Central memory CD8-positive, alpha-beta T cell (primary cell): ENCODE data around the gene RNF208.

Source experiments
- ATAC-seq: fragments of 150-1000 bp; cut with Tn5 transposase; replicated peaks from 2 replicates; pipeline ENCODE4 v1.10.0; 2022; ENCODE audit warnings: mild to moderate bottlenecking, moderate FRiP score, moderate number of reproducible peaks; ENCODE audit not compliant: poor library complexity, severe bottlenecking; ENCODE audit errors: extremely low read depth
- DNase-seq, 2 donors: peaks; one replicate each; pipeline ENCODE4 v3.0.0; 2021; ENCODE audit warnings: low spot score in 2 of 2
- H3K27ac Mint-ChIP-seq: one replicate; pipeline ENCODE4 v1.8.0; 2022; ENCODE audit warnings: low read depth, mild to moderate bottlenecking, moderate library complexity, mixed read lengths
- H3K27me3 Mint-ChIP-seq: one replicate; pipeline ENCODE4 v1.8.0; 2022; ENCODE audit warnings: mixed read lengths
- H3K36me3 Mint-ChIP-seq: one replicate; pipeline ENCODE4 v1.8.0; 2022; ENCODE audit warnings: mild to moderate bottlenecking, moderate library complexity, mixed read lengths; ENCODE audit not compliant: insufficient read depth
- H3K4me1 Mint-ChIP-seq: one replicate; pipeline ENCODE4 v1.8.0; 2022; ENCODE audit warnings: mixed read lengths
- H3K4me3 Mint-ChIP-seq: one replicate; pipeline ENCODE4 v1.8.0; 2022; ENCODE audit warnings: mild to moderate bottlenecking, moderate library complexity, mixed read lengths
- H3K9me3 Mint-ChIP-seq: one replicate; pipeline ENCODE4 v1.8.0; 2022; ENCODE audit warnings: mixed read lengths

RNF208 gene, protein sequence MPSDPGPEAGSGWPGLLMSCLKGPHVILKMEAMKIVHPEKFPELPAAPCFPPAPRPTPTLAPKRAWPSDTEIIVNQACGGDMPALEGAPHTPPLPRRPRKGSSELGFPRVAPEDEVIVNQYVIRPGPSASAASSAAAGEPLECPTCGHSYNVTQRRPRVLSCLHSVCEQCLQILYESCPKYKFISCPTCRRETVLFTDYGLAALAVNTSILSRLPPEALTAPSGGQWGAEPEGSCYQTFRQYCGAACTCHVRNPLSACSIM

DNA sequence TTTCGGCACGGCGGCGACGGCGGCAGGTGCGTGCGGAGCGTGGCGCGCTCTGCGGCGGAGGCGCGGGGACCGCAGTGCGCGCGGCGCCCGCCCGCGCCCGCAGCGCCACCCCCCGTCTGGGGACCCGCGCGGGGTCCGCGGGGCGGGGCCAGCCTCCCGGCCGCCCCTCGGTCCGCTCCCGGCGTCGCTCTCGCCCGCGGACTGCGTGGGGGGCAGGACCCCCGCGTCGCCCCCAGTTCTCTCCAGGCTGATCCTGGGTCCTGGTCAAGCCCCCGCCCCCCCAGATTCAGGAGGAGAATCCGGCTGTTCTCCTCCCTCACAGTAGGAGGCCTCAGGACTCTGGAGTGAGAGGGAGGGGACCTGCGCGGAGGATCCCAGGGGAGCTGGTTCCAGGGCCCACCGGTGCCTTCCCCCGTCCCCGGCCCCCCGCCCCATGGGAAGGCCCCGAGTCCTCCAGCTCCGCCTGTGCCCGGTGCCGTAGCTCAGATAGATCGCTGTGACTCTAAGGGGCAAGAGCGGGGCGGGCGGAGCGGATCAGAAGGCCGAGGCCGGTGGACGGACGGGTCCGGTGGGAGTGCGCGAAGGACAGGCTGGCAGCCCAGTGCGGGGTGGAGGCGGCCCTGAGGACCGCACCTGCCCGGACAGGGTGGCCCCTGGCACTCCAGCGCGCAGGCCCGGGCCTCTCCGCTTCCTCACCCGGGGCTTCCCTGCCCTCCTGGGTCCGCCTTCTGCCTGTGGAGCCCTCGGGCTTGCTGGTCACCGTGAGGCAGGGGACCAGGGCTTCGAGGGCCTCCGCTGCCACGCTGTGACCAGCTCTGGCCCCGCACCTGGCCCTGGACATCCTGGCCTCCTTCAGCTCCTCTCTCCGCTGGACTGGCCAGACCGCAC, at the start of gene RNF208:
TSS of gene RNF208 (minus strand) at position 51 of the 888 bp plus-strand sequence. CDS start 1,028 bp downstream, outside the sequence.
- peaks cover 1% of the 10 kb centered on the region for H3K4me1 Mint-ChIP-seq
- no peak for DNase-seq

DNA sequence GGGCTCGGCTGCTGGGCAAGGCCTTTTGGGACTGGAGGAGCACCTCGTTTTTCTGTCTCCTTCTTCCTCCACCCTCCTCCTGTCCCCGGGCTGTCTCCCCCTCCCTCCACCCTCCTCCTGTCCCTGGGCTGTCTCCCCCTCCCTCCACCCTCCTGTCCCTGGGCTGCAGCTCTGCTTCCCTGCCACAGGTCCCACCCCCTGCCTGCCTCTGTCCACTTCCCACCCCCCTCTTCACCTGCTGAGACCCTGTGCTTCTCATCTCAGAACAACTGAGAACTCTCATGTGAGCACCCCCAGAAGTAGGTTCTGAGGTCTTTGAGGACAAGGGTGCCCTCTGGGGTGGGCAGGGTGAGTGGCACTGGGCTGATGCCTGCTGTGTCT, 49.6 kb upstream of the RNF208 start:
- Mint-ChIP-seq H3K9me3 (no peaks in the 10 kb centered on the region), H3K4me3 (no peak overlapping the region), H3K27ac (no peak overlapping the region), H3K27me3 (no peaks in the 10 kb centered on the region), H3K4me1 (peaks cover 19% of the 10 kb centered on the region), H3K36me3 (peaks cover 16% of the 10 kb centered on the region)
- DNase-seq: no peak
- ATAC-seq: no peak

More for the DNA sequence above, at the start of gene RNF208:
- H3K9me3 Mint-ChIP-seq: no peaks in the 10 kb centered on the region
- peaks cover 6% of the 10 kb centered on the region for H3K36me3 Mint-ChIP-seq
- no peak for ATAC-seq
- H3K27ac Mint-ChIP-seq: no peak within 1 kb of the TSS
- H3K4me3 Mint-ChIP-seq: peak within 1 kb of the TSS; percentile 74
- H3K27me3 Mint-ChIP-seq: peaks cover 3% of the 10 kb centered on the region

DNA sequence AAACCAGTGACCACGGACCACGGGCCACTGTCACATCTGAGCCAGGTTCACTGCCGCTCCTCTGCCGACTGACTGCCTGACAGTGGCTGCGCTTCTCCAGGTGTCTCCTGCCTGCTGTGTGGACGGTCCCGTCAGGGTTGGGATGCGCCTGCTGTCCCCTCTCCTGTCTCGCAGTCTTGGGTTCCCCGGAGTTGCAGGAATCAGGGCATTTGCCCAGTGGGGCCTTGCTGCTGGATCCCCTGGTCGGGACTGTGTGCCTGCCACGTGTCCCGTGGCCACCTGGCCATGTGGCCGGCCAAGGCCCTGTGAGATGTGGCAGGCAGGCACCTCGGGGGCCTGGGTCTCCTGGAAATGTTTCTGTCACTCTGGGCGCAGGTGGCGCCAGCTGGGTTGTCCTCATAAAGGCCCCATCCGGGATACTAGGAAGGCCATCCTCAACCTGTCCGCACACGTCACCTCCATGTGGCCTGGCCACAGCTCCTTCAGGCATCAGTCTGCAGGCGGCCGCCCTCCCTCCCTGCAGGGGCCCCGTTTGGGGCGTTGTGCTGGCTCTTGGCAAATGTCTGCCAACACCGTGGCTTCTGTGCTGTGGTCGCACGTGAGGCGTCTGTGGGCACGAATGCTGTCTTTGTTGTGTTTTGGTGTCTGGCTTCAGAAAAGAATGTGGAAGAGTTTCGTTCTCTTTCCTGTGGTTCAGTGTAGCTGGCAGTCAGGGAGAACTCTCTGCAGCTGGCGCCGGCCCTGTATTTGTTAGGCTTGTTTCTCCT, 49.1 kb upstream of the RNF208 start:
- peaks cover 19% of the 10 kb centered on the region for H3K4me1 Mint-ChIP-seq
- no peak overlapping the region for H3K27ac Mint-ChIP-seq
- DNase-seq (no peak), ATAC-seq (peak; percentile 28)
- no peak overlapping the region for H3K4me3 Mint-ChIP-seq
- H3K9me3 Mint-ChIP-seq: no peaks in the 10 kb centered on the region
- no peaks in the 10 kb centered on the region for H3K27me3 Mint-ChIP-seq
- H3K36me3 Mint-ChIP-seq: peaks cover 16% of the 10 kb centered on the region

DNA sequence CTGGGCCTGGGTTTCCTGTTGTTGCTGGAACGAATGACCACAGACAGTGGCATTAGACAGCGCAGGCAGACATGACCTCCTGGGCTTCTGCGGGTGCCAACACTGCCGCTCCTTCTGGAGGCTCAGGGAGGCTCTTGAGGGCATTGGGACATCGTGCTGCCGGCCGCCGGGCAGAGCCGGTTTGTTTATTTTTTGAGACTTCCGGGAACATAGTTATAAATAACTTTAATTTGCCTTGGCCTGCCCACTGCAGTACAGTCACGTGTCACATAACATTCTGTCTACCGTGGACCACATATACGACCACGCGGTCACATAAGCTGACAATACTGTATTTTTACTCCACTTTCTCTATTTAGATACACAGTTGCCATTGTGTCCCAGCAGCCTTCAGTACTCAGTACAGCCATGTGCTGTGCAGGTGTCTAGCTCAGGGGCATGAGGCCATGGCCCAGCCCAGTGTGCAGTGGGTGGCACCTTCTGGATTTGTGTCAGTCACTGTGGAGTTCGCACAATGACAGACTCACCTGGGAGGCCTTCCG, 47.3 kb upstream of the RNF208 start:
- Mint-ChIP-seq H3K9me3 (no peaks in the 10 kb centered on the region), H3K4me3 (no peak overlapping the region), H3K27me3 (no peaks in the 10 kb centered on the region), H3K4me1 (peaks cover 7% of the 10 kb centered on the region), H3K36me3 (peaks cover 18% of the 10 kb centered on the region), H3K27ac (no peak overlapping the region)
- ATAC-seq (no peak), DNase-seq (no peak)

DNA sequence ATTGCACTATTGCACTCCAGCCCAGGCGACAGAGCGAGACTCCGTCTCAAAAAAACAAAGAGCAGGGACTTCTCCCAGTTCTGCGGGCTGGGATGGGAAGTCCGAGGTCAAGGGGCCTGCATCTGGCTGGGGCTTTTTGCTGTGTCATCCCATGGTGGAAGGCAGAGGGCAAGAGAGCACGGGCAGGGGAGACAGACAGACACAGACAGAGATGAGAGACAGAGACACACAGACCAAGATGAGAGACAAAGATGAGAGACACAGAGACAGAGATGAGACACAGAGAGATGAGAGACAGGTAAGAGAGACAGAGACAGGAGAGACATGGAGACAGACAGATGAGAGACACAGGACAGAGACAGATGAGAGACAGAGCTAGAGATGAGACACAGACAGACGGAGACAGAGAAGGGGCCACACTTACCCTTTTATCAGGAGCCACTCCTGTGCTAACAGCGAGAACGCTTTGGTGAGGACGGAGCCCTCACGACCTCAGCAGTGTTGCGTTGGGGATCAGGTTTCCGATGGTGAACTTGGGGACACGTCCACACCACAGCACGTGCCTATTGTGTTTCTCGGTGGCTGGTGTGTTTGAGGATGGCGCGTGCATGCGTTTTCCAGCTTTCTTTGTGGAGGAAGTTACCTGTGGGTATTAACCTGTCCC, 46.6 kb upstream of the RNF208 start:
- ATAC-seq (no peak), DNase-seq (no peak)
- no peaks in the 10 kb centered on the region for H3K9me3 Mint-ChIP-seq
- no peak overlapping the region for H3K4me3 Mint-ChIP-seq
- H3K27me3 Mint-ChIP-seq: no peaks in the 10 kb centered on the region
- peaks cover 22% of the 10 kb centered on the region for H3K36me3 Mint-ChIP-seq
- H3K4me1 Mint-ChIP-seq: peaks cover 6% of the 10 kb centered on the region
- no peak overlapping the region for H3K27ac Mint-ChIP-seq

DNA sequence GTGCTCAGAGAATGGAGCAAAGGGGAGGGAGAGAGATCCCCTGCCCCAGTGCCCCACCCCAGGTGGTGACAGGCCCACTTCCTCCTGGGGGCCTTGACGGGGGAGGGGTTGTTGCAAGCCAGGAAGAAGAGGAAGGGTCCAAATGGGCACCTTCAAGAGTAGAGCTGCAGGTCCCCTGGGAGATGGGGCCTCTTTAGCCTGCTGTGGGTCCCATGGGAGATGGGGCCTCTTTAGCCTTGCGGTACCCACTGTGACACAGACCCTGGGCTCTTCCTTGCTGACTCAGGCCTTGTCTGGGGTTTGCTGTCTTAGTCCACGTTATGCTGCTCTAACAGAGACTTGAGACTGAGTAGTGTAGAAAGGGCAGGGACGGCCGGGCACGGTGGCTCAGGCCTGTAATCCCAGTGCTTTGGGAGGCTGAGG, 45.9 kb upstream of the RNF208 start:
- no peak overlapping the region for H3K4me3 Mint-ChIP-seq
- H3K4me1 Mint-ChIP-seq: peaks cover 6% of the 10 kb centered on the region
- DNase-seq (no peak), ATAC-seq (no peak)
- peaks cover 22% of the 10 kb centered on the region for H3K36me3 Mint-ChIP-seq
- no peaks in the 10 kb centered on the region for H3K9me3 Mint-ChIP-seq
- no peaks in the 10 kb centered on the region for H3K27me3 Mint-ChIP-seq
- no peak overlapping the region for H3K27ac Mint-ChIP-seq

DNA sequence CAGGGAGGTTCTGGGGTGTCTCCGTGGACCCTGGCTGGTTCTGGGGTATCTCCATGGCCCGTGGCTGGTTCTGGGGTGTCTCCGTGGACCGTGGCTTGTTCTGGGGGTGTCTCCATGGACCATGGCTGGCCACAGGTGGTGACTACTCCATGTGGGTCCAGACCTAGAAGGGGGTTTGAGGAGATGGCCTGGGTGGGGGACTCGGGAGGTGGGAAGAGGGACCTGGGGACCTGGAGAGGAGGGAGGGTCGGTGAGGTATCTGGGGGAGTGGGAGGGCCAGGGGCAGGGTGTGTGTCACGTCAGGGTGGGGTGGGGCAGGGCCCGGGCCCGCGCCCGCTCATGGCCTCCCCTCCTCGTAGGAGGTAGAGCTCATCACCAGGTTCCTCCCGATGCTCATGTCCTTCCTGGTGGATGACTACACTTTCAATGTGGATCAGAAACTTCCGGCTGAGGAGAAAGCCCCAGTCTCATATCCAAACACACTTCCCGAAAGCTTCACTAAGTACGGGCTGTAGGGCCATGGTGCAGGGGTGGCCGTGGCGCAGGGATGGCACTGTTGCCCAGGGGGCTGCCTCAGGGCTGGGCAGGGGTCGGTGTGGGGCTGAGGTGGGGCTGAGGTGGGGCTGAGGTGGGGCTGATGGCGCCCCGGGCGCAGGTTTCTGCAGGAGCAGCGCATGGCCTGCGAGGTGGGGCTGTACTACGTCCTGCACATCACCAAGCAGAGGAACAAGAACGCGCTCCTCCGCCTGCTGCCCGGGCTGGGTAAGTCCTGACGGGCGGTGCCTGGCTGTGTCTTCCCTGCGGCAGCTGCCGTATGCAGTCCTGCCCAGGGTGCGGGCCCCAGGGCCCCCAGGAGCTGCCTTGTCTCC, 44.8 kb upstream of the RNF208 start:
- peaks cover 8% of the 10 kb centered on the region for H3K4me1 Mint-ChIP-seq
- DNase-seq: no peak
- no peak overlapping the region for H3K4me3 Mint-ChIP-seq
- no peaks in the 10 kb centered on the region for H3K9me3 Mint-ChIP-seq
- ATAC-seq: no peak
- no peaks in the 10 kb centered on the region for H3K27me3 Mint-ChIP-seq
- H3K36me3 Mint-ChIP-seq: peaks cover 22% of the 10 kb centered on the region
- H3K27ac Mint-ChIP-seq: peak overlapping the region; percentile 41

DNA sequence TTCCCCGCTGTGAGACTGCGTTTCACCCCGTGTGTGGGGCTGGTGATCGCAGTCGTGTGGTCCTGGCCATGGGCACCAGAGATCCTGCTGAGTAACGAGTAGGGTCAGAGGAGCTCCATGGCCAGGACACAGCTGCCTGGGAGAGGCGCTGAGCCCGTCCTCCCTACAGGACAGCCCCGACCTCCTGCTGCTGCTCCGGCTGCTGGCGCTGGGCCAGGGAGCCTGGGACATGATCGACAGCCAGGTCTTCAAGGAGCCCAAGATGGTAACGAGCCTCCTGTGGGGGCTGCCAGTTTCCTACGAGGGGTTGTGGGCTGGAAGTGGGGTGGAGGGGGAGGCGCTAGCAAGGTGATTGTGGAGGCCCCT, 44.1 kb upstream of the RNF208 start:
- peaks cover 18% of the 10 kb centered on the region for H3K36me3 Mint-ChIP-seq
- H3K27me3 Mint-ChIP-seq: no peaks in the 10 kb centered on the region
- ATAC-seq: no peak
- no peak overlapping the region for H3K4me3 Mint-ChIP-seq
- H3K4me1 Mint-ChIP-seq: peaks cover 7% of the 10 kb centered on the region
- no peaks in the 10 kb centered on the region for H3K9me3 Mint-ChIP-seq
- no peak overlapping the region for H3K27ac Mint-ChIP-seq
- no peak for DNase-seq

DNA sequence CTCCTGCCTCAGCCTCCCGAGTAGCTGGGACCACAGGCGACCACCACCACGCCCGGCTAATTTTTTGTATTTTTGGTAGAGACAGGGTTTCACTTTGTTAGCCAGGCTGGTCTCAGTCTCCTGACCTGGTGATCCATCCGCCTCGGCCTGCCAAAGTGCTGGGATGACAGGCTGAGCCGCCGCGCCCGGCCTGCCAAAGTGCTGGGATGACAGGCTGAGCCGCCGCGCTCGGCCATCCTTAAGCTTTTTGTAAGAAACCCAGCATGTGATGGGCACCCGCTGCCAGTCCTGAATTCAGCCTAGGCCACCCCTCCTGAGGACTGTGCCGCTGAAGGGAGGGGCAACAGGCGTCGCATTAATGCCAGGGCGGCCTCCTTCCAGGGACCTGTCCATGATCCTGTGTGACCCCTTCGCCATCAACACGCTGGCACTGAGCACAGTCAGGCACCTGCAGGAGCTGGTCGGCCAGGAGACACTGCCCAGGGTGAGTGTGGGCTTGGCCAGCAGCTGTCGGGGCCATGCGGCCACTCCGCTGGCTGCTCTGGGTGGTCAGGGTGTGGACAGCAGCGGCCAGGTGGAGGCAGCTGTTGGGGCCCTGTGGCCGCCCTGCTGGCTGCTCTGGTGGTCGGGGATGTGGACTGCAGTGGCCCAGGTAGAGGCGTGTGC, 43.6 kb upstream of the RNF208 start:
- ATAC-seq: no peak
- no peak overlapping the region for H3K4me3 Mint-ChIP-seq
- H3K36me3 Mint-ChIP-seq: peaks cover 19% of the 10 kb centered on the region

DNA sequence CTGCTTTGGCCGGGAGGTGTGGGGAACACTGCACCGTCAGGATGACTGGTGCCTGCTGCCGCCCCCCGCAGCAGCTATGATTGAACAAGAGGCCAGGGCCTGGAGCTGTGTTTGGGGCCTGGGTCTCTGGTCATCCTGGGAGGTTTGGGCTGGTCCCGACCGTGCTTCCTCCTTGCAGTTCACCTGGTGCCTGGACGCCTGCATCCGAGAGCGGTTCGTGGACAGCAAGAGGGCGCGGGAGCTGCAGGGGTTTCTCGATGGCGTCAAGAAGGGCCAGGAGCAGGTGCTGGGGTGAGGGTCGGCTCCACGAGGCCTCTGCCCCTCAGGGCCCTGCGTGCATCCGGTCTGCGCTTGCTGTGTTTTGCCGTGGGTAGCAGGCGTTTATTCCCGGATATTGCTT, 42.0 kb upstream of the RNF208 start:
- Mint-ChIP-seq H3K9me3 (no peaks in the 10 kb centered on the region), H3K4me3 (no peak overlapping the region), H3K27me3 (no peaks in the 10 kb centered on the region), H3K36me3 (peaks cover 17% of the 10 kb centered on the region), H3K4me1 (peaks cover 6% of the 10 kb centered on the region), H3K27ac (no peak overlapping the region)
- ATAC-seq (no peak), DNase-seq (no peak)

More for the DNA sequence above, 43.6 kb upstream of the RNF208 start:
- peaks cover 6% of the 10 kb centered on the region for H3K4me1 Mint-ChIP-seq
- no peaks in the 10 kb centered on the region for H3K27me3 Mint-ChIP-seq
- DNase-seq: no peak
- H3K9me3 Mint-ChIP-seq: no peaks in the 10 kb centered on the region
- no peak overlapping the region for H3K27ac Mint-ChIP-seq

DNA sequence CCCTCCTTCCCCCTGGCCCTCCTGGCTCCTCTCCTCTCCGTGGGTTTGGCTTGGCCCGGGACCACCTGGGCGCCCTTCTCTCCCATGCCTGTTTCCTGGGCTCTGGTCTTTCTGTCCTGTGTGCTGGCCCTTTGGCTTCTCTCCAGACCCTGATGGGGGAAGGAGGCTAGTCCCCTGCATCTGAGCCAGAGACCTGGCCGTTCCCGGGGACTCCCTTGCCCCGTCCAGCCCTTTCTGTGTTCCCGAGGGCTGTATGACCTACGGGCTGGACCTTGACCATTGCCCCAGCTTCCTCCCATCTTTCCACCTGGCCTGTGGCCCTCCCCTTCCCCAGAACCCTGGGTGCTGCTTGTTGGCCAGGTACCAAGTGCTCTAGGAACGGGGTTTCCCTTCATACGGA, 41.5 kb upstream of the RNF208 start:
- no peak for DNase-seq
- Mint-ChIP-seq H3K9me3 (no peaks in the 10 kb centered on the region), H3K36me3 (peaks cover 19% of the 10 kb centered on the region), H3K4me3 (no peak overlapping the region), H3K4me1 (peaks cover 6% of the 10 kb centered on the region), H3K27ac (no peak overlapping the region), H3K27me3 (no peaks in the 10 kb centered on the region)
- no peak for ATAC-seq
